ENCODE data around the gene ARFGEF2. TPM values are rescaled to one million over a fixed set of nuclear protein-coding genes. Genes with fewer than 3 reads are reported as not detected.

The ARFGEF2 gene
- total RNA-seq, 1 donor from 2014 or later: 32.9 TPM

GRCh38 chr20:48919336-48919881 is 2.1 kb upstream of the ARFGEF2 start:
- Histone ChIP-seq H3K4me1 (peaks cover 32% of the 10 kb centered on the region), H3K27me3 (ENCODE audit: low read depth) (no peaks in the 10 kb centered on the region), H3K36me3 (no peaks in the 10 kb centered on the region), H3K9me3 (no peaks in the 10 kb centered on the region), H3K27ac (no peak overlapping the region), H3K4me3 (no peak overlapping the region)
- DNase-seq: no peak
- intact Hi-C loops (cut with DNase I): no loop called here
- no peak for TF ChIP-seq CTCF (IDR thresholded peaks at IDR 0.05)
- ATAC-seq: no peak

GRCh38 chr20:48919882-48920526 is 1.5 kb upstream of the ARFGEF2 start:
- no peak for TF ChIP-seq CTCF (IDR thresholded peaks at IDR 0.05)
- Histone ChIP-seq H3K4me1 (peaks cover 38% of the 10 kb centered on the region), H3K36me3 (no peaks in the 10 kb centered on the region), H3K4me3 (no peak overlapping the region), H3K27me3 (ENCODE audit: low read depth) (no peaks in the 10 kb centered on the region), H3K27ac (no peak overlapping the region), H3K9me3 (no peaks in the 10 kb centered on the region)
- intact Hi-C loops (cut with DNase I): no loop called here
- DNase-seq (no peak), ATAC-seq (peak in 1 of 2 donors; percentile 4)

- TF ChIP-seq CTCF (IDR thresholded peaks at IDR 0.05): no peak
- no peak for DNase-seq
- ATAC-seq: no peak
- Histone ChIP-seq H3K4me1 (peaks cover 41% of the 10 kb centered on the region), H3K27me3 (ENCODE audit: low read depth) (no peaks in the 10 kb centered on the region), H3K27ac (peak overlapping the region; percentile 98), H3K9me3 (no peaks in the 10 kb centered on the region), H3K36me3 (no peaks in the 10 kb centered on the region), H3K4me3 (peak overlapping the region; percentile 85)
- intact Hi-C loops (cut with DNase I): no loop called here
Measured at GRCh38 chr20:48920527-48921167, 864 bp upstream of the ARFGEF2 start.

GRCh38 chr20:48921883-48922820 is 641 bp downstream of the ARFGEF2 start:
- Histone ChIP-seq H3K9me3 (no peaks in the 10 kb centered on the region), H3K4me3 (peak overlapping the region; percentile 85), H3K27me3 (ENCODE audit: low read depth) (no peaks in the 10 kb centered on the region), H3K27ac (peak overlapping the region; percentile 98), H3K36me3 (no peaks in the 10 kb centered on the region), H3K4me1 (peaks cover 50% of the 10 kb centered on the region)
- DNase-seq (peak; percentile 78), ATAC-seq (peak; percentile 83)
- TF ChIP-seq CTCF (IDR thresholded peaks at IDR 0.05): no peak
- intact Hi-C loops (cut with DNase I): no loop called here

- ATAC-seq (no peak), DNase-seq (no peak)
- Histone ChIP-seq H3K27ac (no peak overlapping the region), H3K4me3 (peak overlapping the region; percentile 85), H3K36me3 (no peaks in the 10 kb centered on the region), H3K4me1 (peaks cover 55% of the 10 kb centered on the region), H3K9me3 (no peaks in the 10 kb centered on the region), H3K27me3 (ENCODE audit: low read depth) (no peaks in the 10 kb centered on the region)
- no peak for TF ChIP-seq CTCF (IDR thresholded peaks at IDR 0.05)
- intact Hi-C loops (cut with DNase I): no loop called here
Measured at GRCh38 chr20:48923149-48923718, 1.7 kb downstream of the ARFGEF2 start.

Data from lower lobe of right lung (tissue), 2 donors.